Caco-2 (cell line): ENCODE measurements around the gene PARD3B. TPM values are rescaled to one million over a fixed set of nuclear protein-coding genes. Genes with fewer than 3 reads are reported as not detected.

Source experiments
- BruUV-seq: library from RNA; stranded (reverse); fragments of 400-500 nt; replicated peaks from 2 replicates; lab custom pipeline; 2021; lab: Mats Ljungman, UMichigan
- CTCF ChIA-PET: fragments of 300-600 bp; sonication (Branson Sonifier 250); formaldehyde crosslinking; loops from one replicate; lab custom pipeline; 2022; ENCODE audit warnings: antibody characterized with exemption; lab: Charles Lee
- POLR2A ChIA-PET: fragments of 300-600 bp; sonication (Branson Sonifier 250); formaldehyde crosslinking; loops from one replicate; lab custom pipeline; 2022; ENCODE audit warnings: antibody characterized with exemption; lab: Charles Lee
- DNase-seq, 2 experiments: peaks; one replicate each; pipeline versions ENCODE4 v3.0.0 to v3.0.0-alpha.2; 2020 to 2022
- H3K27me3 ChIP-seq: replicated peaks from 2 replicates; pipeline ENCODE4 v1.6.0; 2011; ENCODE audit warnings: low read length; ENCODE audit not compliant: control insufficient read depth, insufficient read depth
- H3K36me3 ChIP-seq: 2 replicates; pipeline ENCODE4 v1.5.1; 2011; ENCODE audit warnings: low read length; ENCODE audit not compliant: control insufficient read depth, insufficient read depth
- H3K4me1 ChIP-seq: fragments of 250-450 bp; sonication (Bioruptor Pico); 2 replicates; pipeline ENCODE4 v1.5.1; 2020; ENCODE audit warnings: mild to moderate bottlenecking
- H3K4me3 ChIP-seq: 2 replicates; pipeline ENCODE4 v1.5.1; 2011; ENCODE audit warnings: low read depth, mild to moderate bottlenecking, control low read depth, low read length
- H3K9me3 ChIP-seq: fragments of 250-450 bp; sonication (Bioruptor Pico); 2 replicates; pipeline ENCODE4 v1.5.1; 2020; ENCODE audit warnings: mild to moderate bottlenecking, moderate library complexity
- H3K27ac Mint-ChIP-seq: one replicate; pipeline ENCODE4 v1.8.0; 2022; ENCODE audit warnings: mixed read lengths; ENCODE audit not compliant: unreplicated experiment
- H3K27me3 Mint-ChIP-seq: one replicate; pipeline ENCODE4 v1.8.0; 2022; ENCODE audit warnings: mixed read lengths; ENCODE audit not compliant: insufficient read depth, unreplicated experiment
- H3K36me3 Mint-ChIP-seq: one replicate; pipeline ENCODE4 v1.8.0; 2022; ENCODE audit warnings: mild to moderate bottlenecking, mixed read lengths; ENCODE audit not compliant: insufficient read depth, unreplicated experiment
- H3K4me1 Mint-ChIP-seq: one replicate; pipeline ENCODE4 v1.8.0; 2022; ENCODE audit warnings: low read depth, mixed read lengths; ENCODE audit not compliant: unreplicated experiment
- H3K4me3 Mint-ChIP-seq: one replicate; pipeline ENCODE4 v1.8.0; 2022; ENCODE audit warnings: mild to moderate bottlenecking, moderate library complexity, mixed read lengths; ENCODE audit not compliant: unreplicated experiment
- H3K9me3 Mint-ChIP-seq: one replicate; pipeline ENCODE4 v1.8.0; 2022; ENCODE audit warnings: mixed read lengths; ENCODE audit not compliant: unreplicated experiment
- intact Hi-C: fragments of 100-400 bp; cut with micrococcal nuclease; formaldehyde crosslinking; loops from one replicate; pipeline ENCODE4 v1.10.0; 2022; ENCODE audit not compliant: unreplicated experiment
- total RNA-seq: library from RNA; stranded (reverse); gene quantifications from 2 replicates; pipeline ENCODE4 v1.2.3, GENCODE V29; 2022
- TF ChIP-seq, protein P1 (sequence below), 2 experiments: fragments of 200-600 bp in 1 of 2; IDR thresholded peaks; 1 replicate in 1 of 2; 2 replicates in 1 of 2; pipeline versions ENCODE4 v1.5.1 to v1.8.0; 2011 to 2022; ENCODE audit warnings: antibody characterized with exemption in 1 of 2, control low read depth in 1 of 2, inconsistent platforms in 1 of 2, low read depth in 1 of 2, low read length in 1 of 2, mild to moderate bottlenecking in 1 of 2, moderate library complexity in 1 of 2; ENCODE audit not compliant: insufficient read depth in 1 of 2, severe bottlenecking in 1 of 2, unreplicated experiment in 1 of 2

The PARD3B gene
- total RNA-seq, 1 experiment from 2014 or later = 68.9 TPM

DNA sequence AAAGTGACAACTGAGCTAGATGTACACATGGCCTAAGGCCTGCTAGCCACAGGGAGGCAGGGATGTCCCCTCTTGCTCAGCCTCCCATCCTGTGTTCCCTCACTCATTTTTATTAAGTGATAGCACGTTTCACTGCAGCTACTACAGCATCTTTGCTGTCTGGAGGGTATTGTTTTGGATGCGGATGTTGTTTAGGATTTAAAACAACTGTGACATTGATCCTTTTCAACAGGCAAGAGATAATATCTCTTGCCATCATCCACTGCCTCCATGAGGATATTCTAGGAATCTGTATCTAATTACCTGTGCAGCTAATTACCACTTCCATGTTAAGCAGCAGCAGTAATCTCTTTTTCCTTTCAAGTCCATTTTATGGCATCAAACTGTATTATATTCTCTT, 345.4 kb downstream of the PARD3B start:
- DNase-seq = no peak
- no TSS peak for BruUV-seq

DNA sequence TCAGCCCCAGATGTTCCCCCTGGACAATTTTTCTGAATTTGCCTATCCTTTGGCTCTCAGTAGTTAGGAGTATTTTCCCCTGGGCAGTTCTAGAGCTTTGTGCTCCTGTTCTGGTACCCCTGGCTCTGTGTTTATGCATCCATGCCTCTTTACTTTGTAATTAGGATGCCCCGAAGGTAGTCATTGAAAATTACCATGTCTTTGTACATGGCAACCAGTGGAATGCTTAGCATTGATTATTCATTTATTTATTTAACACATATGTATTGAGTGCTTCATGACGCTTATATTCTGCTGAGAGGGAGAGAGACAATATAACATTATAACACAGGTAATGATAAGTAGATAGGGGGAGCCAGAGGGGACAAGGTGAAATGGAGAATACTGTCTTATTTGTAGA, 346.5 kb downstream of the PARD3B start:
- Histone ChIP-seq H3K36me3 (no peaks in the 10 kb centered on the region), H3K4me3 (no peak overlapping the region), H3K9me3 (0 out of 2 replicates have a peak, but pooled peaks cover 3% of the 10 kb centered on the region), H3K4me1 (peaks cover 4% of the 10 kb centered on the region; the same call in 1 of the 2 replicates), H3K27me3 (no peaks in the 10 kb centered on the region)
- ChIA-PET CTCF (no interaction called here), POLR2A (no interaction called here)
- Mint-ChIP-seq H3K4me3 (no peak overlapping the region), H3K4me1 (peaks cover 14% of the 10 kb centered on the region), H3K27ac (no peak overlapping the region), H3K9me3 (no peaks in the 10 kb centered on the region), H3K27me3 (no peaks in the 10 kb centered on the region), H3K36me3 (peaks cover 5% of the 10 kb centered on the region)
- no peak for DNase-seq
- TF ChIP-seq, protein P1, sequence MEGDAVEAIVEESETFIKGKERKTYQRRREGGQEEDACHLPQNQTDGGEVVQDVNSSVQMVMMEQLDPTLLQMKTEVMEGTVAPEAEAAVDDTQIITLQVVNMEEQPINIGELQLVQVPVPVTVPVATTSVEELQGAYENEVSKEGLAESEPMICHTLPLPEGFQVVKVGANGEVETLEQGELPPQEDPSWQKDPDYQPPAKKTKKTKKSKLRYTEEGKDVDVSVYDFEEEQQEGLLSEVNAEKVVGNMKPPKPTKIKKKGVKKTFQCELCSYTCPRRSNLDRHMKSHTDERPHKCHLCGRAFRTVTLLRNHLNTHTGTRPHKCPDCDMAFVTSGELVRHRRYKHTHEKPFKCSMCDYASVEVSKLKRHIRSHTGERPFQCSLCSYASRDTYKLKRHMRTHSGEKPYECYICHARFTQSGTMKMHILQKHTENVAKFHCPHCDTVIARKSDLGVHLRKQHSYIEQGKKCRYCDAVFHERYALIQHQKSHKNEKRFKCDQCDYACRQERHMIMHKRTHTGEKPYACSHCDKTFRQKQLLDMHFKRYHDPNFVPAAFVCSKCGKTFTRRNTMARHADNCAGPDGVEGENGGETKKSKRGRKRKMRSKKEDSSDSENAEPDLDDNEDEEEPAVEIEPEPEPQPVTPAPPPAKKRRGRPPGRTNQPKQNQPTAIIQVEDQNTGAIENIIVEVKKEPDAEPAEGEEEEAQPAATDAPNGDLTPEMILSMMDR (IDR thresholded peaks at IDR 0.05; ENCODE audit: insufficient read depth in 1 of 2, low read depth in 1 of 2, low read length in 1 of 2, severe bottlenecking in 1 of 2, unreplicated experiment in 1 of 2) = no peak
- BruUV-seq = no TSS peak
- intact Hi-C loops = no loop called here

More for the DNA sequence above, 345.4 kb downstream of the PARD3B start:
- H3K27me3 ChIP-seq = no peaks in the 10 kb centered on the region
- no peak overlapping the region for H3K27ac Mint-ChIP-seq
- TF ChIP-seq, protein P1 (IDR thresholded peaks at IDR 0.05; ENCODE audit: insufficient read depth in 1 of 2, low read depth in 1 of 2, low read length in 1 of 2, severe bottlenecking in 1 of 2, unreplicated experiment in 1 of 2) = no peak
- no peak overlapping the region for H3K4me3 Mint-ChIP-seq
- H3K4me3 ChIP-seq = no peak overlapping the region
- peaks cover 4% of the 10 kb centered on the region; the same call in 1 of the 2 replicates for H3K4me1 ChIP-seq
- peaks cover 14% of the 10 kb centered on the region for H3K4me1 Mint-ChIP-seq
- no peaks in the 10 kb centered on the region for H3K9me3 Mint-ChIP-seq
- ChIA-PET CTCF (no interaction called here), POLR2A (no interaction called here)
- intact Hi-C loops = no loop called here
- H3K9me3 ChIP-seq = 0 out of 2 replicates have a peak, but pooled peaks cover 3% of the 10 kb centered on the region
- no peaks in the 10 kb centered on the region for H3K36me3 ChIP-seq
- peaks cover 5% of the 10 kb centered on the region for H3K36me3 Mint-ChIP-seq
- no peaks in the 10 kb centered on the region for H3K27me3 Mint-ChIP-seq

DNA sequence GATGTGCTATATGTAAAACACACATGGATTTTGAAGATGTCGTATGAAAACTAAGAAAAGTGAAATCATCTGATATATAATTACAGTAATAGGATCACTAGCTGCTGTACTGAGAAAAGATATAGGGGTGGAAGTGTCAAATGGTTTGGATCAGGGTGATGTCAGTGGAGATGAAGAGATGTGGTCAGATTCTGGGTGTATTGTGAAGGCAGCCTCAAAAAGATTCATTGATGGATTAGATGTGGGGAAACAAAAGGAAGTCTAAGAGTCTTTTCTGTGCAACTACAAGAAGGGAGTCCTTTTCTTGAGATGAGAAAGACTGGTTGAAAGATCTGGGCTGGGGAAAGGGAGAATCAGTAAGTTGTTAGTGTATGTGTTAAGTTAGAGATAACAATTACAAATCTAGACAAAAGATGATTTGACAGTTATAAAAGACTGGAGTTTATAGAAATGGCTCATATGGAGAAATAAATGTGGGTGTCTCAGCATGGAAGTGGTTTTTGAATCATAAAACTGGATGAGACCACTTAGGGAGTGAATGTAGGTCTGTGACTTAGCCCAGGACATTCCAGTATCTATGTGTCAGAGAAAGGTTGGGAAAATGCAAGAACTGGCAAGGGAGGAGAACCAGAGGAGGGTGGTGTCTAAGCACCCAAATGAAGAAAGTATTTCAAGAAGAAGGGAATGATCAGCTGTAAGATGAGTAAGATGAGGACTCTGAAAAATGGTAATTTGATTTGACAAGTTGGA, 347.4 kb downstream of the PARD3B start:
- Mint-ChIP-seq H3K27me3 (no peaks in the 10 kb centered on the region), H3K4me3 (no peak overlapping the region), H3K9me3 (no peaks in the 10 kb centered on the region), H3K4me1 (peaks cover 12% of the 10 kb centered on the region), H3K27ac (no peak overlapping the region), H3K36me3 (peaks cover 5% of the 10 kb centered on the region)
- no peaks in the 10 kb centered on the region for H3K36me3 ChIP-seq
- POLR2A ChIA-PET = no interaction called here
- H3K9me3 ChIP-seq = 0 out of 2 replicates have a peak, but pooled peaks cover 3% of the 10 kb centered on the region
- H3K27me3 ChIP-seq = no peaks in the 10 kb centered on the region
- H3K4me1 ChIP-seq = peaks cover 4% of the 10 kb centered on the region; the same call in 1 of the 2 replicates
- CTCF ChIA-PET = interaction anchor here (1.1 kb wide), 1 partner anchor 8 kb away, joined by 3 read pairs; no protein-coding TSS in a partner anchor
- no peak for DNase-seq
- no peak overlapping the region for H3K4me3 ChIP-seq
- TF ChIP-seq, protein P1 (IDR thresholded peaks at IDR 0.05; ENCODE audit: insufficient read depth in 1 of 2, low read depth in 1 of 2, low read length in 1 of 2, severe bottlenecking in 1 of 2, unreplicated experiment in 1 of 2) = no peak
- intact Hi-C loops = no loop called here
- no TSS peak for BruUV-seq
